Osteocyte (in vitro differentiated cells): ENCODE results near the gene CD59. TPM values are rescaled to one million over a fixed set of nuclear protein-coding genes. Genes with fewer than 3 reads are reported as not detected.

ENCODE experiments used
- DNase-seq: peaks from one replicate; pipeline ENCODE4 v3.0.0; 2021; ENCODE audit warnings: mixed read lengths; ENCODE audit not compliant: unreplicated experiment; ENCODE audit errors: extremely low spot score
- H3K27ac Mint-ChIP-seq: one replicate; pipeline ENCODE4 v1.8.0; 2021; ENCODE audit warnings: mild to moderate bottlenecking, mixed read lengths; ENCODE audit not compliant: unreplicated experiment
- H3K27me3 Mint-ChIP-seq: one replicate; pipeline ENCODE4 v1.8.0; 2021; ENCODE audit warnings: mixed read lengths; ENCODE audit not compliant: unreplicated experiment
- H3K36me3 Mint-ChIP-seq: one replicate; pipeline ENCODE4 v1.8.0; 2021; ENCODE audit warnings: mixed read lengths; ENCODE audit not compliant: unreplicated experiment
- H3K4me1 Mint-ChIP-seq: one replicate; pipeline ENCODE4 v1.8.0; 2021; ENCODE audit warnings: mixed read lengths; ENCODE audit not compliant: unreplicated experiment
- H3K4me3 Mint-ChIP-seq: one replicate; pipeline ENCODE4 v1.8.0; 2021; ENCODE audit warnings: mild to moderate bottlenecking, moderate library complexity, mixed read lengths; ENCODE audit not compliant: unreplicated experiment
- H3K9me3 Mint-ChIP-seq: one replicate; pipeline ENCODE4 v1.8.0; 2021; ENCODE audit warnings: mixed read lengths; ENCODE audit not compliant: unreplicated experiment
- total RNA-seq: library from RNA; stranded (reverse); gene quantifications from 2 replicates; pipeline ENCODE4 v1.2.1, GENCODE V29; 2021
- TF ChIP-seq, protein P1 (sequence below): fragments of 200-600 bp; sonication (generic); IDR thresholded peaks from 2 replicates; pipeline ENCODE4 v1.5.0; 2021; ENCODE audit warnings: antibody characterized with exemption, mild to moderate bottlenecking, moderate library complexity

Gene CD59
- total RNA-seq, 1 donor from 2014 or later, result 857 TPM

DNA sequence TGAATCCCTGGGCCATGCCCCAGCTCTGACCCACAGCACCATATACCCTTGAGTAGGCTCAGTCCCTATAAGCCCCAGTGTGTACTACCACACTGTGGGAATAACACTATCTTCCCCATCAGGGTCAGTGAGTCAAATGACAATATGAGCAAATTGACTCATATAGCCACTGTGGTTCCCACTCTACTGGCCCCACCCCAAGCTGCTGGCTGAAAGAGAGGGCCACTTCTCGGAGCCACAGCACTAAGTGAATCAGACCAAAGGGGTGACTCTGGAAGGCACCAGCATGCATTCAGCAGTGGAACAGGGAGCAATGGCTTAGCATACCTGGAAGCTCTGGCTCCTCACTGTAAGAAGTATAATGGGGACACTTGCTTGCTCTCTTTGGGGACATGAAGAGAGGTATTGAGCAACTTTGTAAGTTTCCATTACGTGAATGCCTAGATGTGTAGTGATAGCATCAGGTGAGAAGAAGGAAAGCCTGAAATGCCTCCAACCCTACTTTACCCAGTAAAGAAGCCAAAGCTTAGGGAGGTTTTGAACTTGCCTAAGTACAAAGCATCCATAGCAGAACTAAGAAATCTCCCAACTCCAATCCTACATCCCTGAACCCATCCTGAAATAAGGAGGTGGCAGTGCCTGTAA lies 13.5 kb downstream of the CD59 start:
- no peak for DNase-seq
- H3K36me3 Mint-ChIP-seq, result peaks cover 30% of the 10 kb centered on the region
- H3K27me3 Mint-ChIP-seq, result no peaks in the 10 kb centered on the region
- TF ChIP-seq, protein P1, sequence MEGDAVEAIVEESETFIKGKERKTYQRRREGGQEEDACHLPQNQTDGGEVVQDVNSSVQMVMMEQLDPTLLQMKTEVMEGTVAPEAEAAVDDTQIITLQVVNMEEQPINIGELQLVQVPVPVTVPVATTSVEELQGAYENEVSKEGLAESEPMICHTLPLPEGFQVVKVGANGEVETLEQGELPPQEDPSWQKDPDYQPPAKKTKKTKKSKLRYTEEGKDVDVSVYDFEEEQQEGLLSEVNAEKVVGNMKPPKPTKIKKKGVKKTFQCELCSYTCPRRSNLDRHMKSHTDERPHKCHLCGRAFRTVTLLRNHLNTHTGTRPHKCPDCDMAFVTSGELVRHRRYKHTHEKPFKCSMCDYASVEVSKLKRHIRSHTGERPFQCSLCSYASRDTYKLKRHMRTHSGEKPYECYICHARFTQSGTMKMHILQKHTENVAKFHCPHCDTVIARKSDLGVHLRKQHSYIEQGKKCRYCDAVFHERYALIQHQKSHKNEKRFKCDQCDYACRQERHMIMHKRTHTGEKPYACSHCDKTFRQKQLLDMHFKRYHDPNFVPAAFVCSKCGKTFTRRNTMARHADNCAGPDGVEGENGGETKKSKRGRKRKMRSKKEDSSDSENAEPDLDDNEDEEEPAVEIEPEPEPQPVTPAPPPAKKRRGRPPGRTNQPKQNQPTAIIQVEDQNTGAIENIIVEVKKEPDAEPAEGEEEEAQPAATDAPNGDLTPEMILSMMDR, result no peak
- no peak overlapping the region for H3K4me3 Mint-ChIP-seq
- H3K27ac Mint-ChIP-seq, result peak overlapping the region; percentile 92
- H3K4me1 Mint-ChIP-seq, result peaks cover 81% of the 10 kb centered on the region
- H3K9me3 Mint-ChIP-seq, result no peaks in the 10 kb centered on the region

DNA sequence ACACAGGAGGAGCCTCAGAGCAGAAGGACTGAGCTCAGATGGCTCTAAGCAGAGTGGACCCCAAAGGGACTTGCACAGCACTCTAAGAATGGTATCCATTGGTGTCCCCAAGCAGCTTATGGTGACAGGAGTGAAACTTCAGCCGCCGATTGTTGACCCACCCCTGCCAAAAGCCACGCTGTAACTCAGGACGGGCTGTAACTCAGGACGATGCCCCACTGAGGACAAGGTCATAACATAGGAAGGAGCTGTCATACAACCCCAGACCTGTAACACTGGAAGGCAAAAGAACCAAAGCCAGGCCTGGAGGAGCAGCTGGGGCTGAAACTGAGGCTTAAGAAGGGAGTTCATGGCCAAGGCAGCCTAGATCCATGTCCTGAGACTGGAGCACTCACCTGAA lies 14.2 kb downstream of the CD59 start:
- Mint-ChIP-seq H3K4me1 (peaks cover 77% of the 10 kb centered on the region), H3K4me3 (no peak overlapping the region)

DNA sequence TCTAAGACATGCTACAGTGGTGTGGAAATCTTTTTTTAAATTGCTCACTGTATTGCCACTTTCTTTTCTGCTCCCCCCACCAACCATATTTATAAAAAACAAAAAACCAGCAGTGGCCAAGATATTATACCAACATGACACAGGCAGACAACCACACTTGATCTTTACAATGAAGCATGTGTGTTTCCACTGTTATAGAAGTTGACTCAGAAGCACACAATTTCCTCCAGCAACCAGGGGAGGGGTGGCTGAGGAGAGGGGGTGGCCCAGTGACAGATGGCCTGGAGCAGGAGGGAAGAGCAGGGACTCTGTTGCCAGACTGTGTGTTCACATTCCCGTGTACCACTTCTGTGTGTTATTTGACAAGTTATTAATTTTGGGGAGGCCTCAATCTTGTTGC lies 14.8 kb downstream of the CD59 start:
- TF ChIP-seq, protein P1, result no peak
- peak overlapping the region; percentile 92 for H3K27ac Mint-ChIP-seq
- H3K36me3 Mint-ChIP-seq, result peaks cover 37% of the 10 kb centered on the region
- no peak for DNase-seq
- H3K9me3 Mint-ChIP-seq, result no peaks in the 10 kb centered on the region
- H3K27me3 Mint-ChIP-seq, result no peaks in the 10 kb centered on the region
- no peak overlapping the region for H3K4me3 Mint-ChIP-seq
- peaks cover 77% of the 10 kb centered on the region for H3K4me1 Mint-ChIP-seq

More for the DNA sequence above, 14.2 kb downstream of the CD59 start:
- Mint-ChIP-seq H3K9me3 (no peaks in the 10 kb centered on the region), H3K27me3 (no peaks in the 10 kb centered on the region), H3K36me3 (peaks cover 34% of the 10 kb centered on the region), H3K27ac (peak overlapping the region; percentile 92)
- TF ChIP-seq, protein P1, result no peak
- no peak for DNase-seq

DNA sequence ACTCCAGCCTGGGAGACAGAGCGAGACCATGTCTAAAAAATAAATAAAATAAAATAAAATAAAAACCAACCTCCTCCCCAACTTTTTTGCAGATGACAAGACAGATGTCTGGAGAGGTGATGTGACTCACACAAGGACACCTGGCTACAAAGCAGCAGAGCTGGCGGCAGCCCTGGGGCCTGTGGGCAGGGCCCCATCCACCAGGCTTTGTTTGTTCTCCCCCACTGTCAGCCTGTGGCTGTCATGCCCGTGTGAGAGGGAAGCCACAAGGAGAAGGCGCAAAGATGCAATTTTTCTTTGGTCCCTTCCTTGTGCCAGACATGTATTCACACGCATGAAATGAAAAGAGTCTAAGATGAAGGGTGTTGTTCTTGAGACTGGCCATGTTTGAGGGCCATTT lies 16.6 kb downstream of the CD59 start:
- TF ChIP-seq, protein P1, result no peak
- DNase-seq, result no peak
- Mint-ChIP-seq H3K27ac (peak overlapping the region; percentile 66), H3K27me3 (no peaks in the 10 kb centered on the region), H3K9me3 (no peaks in the 10 kb centered on the region), H3K36me3 (peaks cover 36% of the 10 kb centered on the region), H3K4me3 (no peak overlapping the region), H3K4me1 (peaks cover 65% of the 10 kb centered on the region)

DNA sequence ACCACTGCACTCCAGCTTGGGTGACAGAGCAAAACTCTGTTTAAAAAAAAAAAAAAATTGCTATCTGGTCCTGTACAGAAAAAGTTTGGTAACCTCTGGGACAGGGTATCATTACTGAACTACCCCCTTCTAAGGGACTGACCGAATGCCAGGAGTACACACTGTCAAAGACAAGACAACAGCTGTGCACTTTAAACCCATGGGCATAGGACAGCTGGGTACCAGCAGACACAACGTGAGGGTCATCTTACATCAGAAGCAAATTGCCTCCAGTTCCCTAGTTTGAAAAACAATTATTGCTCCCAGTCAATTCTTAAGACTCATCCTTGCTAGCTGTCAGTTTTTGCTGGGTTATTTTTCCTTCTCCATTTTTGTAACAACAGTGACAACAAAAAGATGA lies 17.8 kb downstream of the CD59 start:
- DNase-seq, result no peak
- Mint-ChIP-seq H3K27ac (peak overlapping the region; percentile 19), H3K36me3 (peaks cover 39% of the 10 kb centered on the region), H3K27me3 (no peaks in the 10 kb centered on the region), H3K4me3 (no peak overlapping the region), H3K4me1 (peaks cover 54% of the 10 kb centered on the region), H3K9me3 (no peaks in the 10 kb centered on the region)
- TF ChIP-seq, protein P1, result no peak
